Measurements from ENCODE around the gene GRK4.
"Not testable (repeated sequence)": the region's sequence is repeated elsewhere in the genome, so short reads cannot be mapped to it uniquely, and the experiment has no call there.

GRK4 gene

GRCh38 chr4:2931512-2932301 is 31.7 kb upstream of the GRK4 start:
- DNase-seq, result peak; percentile 44

- DNase-seq, result no peak
These were observed 30.9 kb upstream of the GRK4 start for GRCh38 chr4:2932321-2932950.

GRCh38 chr4:2932951-2933565 is 30.3 kb upstream of the GRK4 start:
- no peak for DNase-seq

- DNase-seq, result no peak
These were observed 29.8 kb upstream of the GRK4 start for GRCh38 chr4:2933566-2934076.

GRCh38 chr4:2934077-2934812 is 29.1 kb upstream of the GRK4 start:
- peak; percentile 2 for DNase-seq

- DNase-seq, result peak; percentile 59
These were observed 28.3 kb upstream of the GRK4 start for GRCh38 chr4:2934813-2935761.

- DNase-seq, result no peak
These were observed 27.3 kb upstream of the GRK4 start for GRCh38 chr4:2935762-2936743.

- no peak for DNase-seq
These were observed 26.6 kb upstream of the GRK4 start for GRCh38 chr4:2936773-2937145.

- DNase-seq, result no peak
These were observed 26.1 kb upstream of the GRK4 start for GRCh38 chr4:2937146-2937857.

- DNase-seq, result no peak
These were observed 25.4 kb upstream of the GRK4 start for GRCh38 chr4:2937986-2938385.

GRCh38 chr4:2938411-2938810 is 25.0 kb upstream of the GRK4 start:
- not testable (repeated sequence) for DNase-seq

GRCh38 chr4:2938906-2939305 is 24.5 kb upstream of the GRK4 start:
- DNase-seq, result no peak

- no peak for DNase-seq
These were observed 23.8 kb upstream of the GRK4 start for GRCh38 chr4:2939383-2940243.

GRCh38 chr4:2940267-2941137 is 22.9 kb upstream of the GRK4 start:
- DNase-seq, result no peak

GRCh38 chr4:2941138-2942036 is 22.0 kb upstream of the GRK4 start:
- no peak for DNase-seq

- DNase-seq, result no peak
These were observed 21.3 kb upstream of the GRK4 start for GRCh38 chr4:2942037-2942531.

Data from SIG-M5 (cell line).